ENCODE measurements around the gene TRERF1.
A peak's percentile ranks its signal among the peaks of the same experiment; 100 is the strongest.

The TRERF1 gene

DNA sequence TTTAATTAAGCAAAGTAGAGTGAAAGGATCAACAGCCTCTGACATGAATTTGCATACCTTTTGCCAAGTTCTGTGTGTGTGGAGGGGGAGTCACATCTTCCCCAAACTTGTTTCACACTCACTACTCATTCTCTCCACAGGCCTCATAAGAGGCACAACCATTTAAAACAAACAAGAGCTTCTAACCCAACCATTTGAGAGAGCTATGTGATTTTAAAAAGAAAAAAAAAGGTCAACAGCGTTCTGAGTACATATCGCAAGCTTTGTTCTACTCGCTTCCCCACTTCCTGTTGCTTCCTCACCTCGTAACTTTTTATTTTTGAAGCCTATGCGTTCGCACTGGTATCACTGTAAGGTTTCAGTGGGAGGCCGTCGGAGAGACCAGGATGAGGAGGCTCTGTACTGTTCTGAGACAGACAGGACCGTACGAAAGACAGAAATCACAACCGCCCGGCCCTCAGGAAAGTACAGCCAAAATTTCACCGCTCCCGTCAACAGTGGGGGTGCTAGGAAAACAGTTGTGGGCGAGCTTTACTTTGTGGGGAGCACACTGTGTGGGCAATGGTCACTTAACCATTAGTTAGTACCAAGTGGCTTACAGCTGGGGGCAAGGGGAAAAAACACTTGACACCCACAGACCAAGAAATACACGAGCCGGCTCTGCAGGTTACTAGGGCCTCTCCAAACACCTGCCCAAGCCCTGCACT is 61.3 kb downstream of the TRERF1 start:
- no peak for DNase-seq

DNA sequence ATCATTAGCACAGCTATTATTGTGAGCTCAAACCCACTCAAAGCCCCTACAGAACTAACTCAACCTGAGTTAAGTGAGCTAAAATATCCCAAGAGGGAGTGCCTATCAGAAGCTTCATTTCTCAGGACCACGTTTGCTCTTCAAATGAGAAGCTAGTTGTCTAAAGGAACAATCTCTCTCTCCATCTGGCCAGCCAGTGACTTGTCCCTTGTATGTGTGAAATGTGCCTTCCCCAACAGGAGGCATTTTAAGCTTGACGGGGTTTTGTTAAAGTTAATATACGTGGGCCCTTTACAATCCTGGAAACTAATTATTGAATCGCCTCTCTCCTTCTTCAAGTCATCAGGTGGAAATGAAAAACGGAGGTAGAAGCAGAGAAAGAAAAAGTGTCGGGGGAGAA is 62.0 kb downstream of the TRERF1 start:
- DNase-seq: no peak

DNA sequence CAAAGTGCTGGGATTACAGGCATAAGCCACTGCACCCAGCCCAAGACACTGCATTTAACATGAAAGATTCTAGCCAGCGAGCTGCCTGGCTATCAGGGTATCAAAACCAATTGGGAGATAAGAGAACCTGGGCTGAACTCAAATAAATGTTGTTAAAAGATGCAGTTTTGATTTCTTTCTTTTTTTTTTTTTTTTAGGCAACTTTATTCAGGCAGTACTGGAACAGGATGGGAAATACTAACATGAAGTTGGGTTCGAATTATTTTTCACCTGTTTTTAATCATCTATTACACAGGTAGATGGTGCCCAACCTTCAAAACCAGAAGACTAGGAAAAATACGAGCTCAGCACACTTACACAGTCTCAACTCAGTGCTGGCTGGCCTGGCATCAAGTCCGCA is 63.7 kb downstream of the TRERF1 start:
- DNase-seq: no peak

DNA sequence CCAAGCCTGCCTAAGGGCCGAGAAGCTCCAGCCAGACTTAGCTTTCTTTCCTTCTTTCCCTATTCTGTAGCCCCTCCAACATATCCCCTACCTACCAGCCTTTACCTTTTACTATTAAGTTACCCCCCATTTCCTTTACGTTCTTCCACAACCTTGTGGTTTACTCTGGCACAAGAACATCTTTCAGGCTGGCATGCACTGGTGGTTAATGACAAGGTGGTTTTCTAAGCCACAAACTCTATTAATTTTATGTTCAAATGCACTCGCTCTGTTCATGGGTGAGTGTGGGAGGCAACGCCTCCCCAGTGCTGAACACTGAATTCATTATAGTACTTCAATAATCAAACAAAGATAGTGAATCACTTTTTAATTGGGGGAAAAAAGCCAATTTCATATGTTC is 64.4 kb downstream of the TRERF1 start:
- DNase-seq: peak; percentile 81

DNA sequence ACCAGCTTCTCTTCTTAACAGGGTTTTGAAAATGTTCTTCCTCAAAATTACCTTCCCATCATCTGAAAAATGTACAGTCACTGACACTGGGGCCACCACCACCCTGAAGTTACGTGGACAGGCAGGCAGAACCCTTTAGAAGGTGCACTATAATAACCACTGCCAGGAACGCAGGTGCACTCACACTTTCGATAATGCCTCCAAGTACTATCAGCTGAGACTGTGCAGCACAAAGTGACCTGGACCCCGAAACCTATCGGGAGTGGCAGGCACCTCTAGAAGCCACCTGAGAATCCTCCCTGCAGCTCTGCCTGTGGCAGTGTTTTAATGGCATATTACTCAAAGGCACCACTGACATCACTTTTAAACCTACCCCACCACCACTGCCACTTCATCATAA is 66.4 kb downstream of the TRERF1 start:
- DNase-seq: no peak

DNA sequence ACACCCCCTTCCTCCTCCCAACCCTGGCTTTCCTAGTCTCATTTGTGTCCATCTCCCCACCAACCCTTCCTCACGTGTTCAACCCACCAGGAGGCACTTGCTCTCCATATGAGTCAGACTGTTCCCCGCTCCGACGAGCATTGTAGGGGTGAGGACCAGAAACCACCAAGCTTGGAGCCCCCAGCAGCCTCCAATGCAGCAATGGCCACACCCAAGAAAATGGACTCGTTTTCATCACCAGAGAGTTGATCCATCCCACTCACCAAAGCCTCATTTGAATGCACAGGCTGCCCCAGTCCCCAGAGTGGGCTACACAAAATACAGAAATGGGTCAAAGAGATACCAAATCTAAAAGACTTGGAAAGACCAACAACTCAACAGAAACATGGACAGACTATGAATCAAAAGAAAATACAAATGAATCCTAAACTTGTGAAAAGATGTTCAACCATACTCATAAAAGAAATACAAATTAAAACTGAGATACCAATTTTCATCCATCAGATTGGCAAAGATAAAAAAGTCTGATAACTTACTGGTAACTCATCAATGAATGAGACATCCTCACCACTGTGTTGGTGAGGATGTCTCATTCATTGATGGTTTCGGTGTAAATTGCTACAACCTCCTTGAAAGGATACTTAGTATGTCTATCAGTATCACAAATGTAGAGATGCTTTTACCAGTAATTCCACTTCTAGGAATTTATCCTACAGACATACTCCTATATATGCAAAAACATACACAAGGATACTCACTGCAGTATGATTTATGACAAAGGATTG is 68.1 kb downstream of the TRERF1 start:
- DNase-seq: no peak

DNA sequence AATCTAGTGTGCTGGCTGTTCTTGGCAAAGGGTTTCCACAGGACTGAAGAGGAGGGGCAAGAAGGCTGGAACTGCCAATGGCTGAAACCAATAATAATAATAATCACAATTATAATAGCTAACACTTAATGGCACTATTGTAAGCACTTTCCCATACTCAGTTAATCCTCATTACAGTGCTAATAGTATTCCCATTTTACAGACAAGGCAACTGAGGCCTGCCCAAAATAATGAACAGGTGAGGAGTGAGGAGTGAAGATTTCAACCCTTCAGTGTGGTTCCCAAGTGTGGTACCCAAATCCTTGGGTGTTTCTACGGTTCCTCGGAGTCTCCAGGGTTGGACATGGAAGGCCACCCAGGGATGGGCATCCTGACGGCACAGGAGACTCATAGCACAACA is 69.9 kb downstream of the TRERF1 start:
- no peak for DNase-seq

DNA sequence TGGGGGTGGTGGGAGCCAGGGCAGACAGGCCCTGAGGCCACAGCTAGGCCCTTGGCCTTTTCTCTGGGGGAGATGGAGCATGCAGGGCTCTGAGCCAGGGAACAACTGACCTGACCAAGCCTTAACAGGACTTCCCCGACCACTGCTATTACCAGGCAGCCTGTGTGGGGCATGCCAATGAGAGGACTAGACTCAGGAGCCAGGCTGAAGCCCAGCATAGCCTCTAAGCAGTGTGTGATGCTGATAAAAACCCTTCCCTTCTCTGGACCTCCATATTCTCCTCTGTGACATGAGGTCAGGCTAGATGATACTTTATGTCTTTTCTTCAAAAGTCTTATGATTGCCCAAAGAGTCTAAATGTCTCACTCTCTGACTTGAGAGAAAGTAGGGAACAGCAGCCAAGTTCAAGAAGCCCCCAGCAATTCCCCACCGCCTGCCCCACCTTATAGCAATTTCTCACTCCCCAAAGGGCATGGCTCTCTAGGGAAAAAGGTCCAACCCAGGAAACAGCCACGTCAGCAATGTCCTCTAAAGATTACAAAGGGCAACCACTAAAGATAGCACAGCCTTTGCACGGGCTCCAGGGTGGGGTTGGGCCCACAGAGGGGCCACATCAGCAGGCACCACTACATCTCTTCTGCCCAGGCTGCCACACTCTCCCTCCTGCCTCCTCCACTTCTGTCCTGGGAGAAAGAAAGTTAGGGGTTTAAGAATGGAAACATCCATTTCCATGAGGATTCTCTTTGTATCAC is 71.3 kb downstream of the TRERF1 start:
- DNase-seq: peak; percentile 91

DNA sequence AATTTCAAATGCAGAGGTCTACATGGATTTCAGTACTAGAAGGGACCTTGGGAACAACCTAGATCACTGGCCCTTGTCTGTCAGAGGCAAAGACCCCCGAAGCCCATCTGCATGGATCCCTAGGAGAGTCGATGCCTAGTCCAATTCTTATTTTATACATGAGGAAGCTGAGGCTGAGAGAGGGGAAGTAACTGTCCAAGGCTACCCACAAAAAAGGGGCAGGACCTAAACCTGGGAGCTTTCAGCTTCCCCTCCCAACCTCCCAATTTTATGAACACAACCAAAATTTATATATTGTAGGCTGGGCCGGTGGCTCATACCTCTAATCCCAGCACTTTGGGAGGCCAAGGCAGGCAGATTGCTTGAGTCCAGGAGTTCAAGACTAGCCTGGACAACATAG is 73.2 kb downstream of the TRERF1 start:
- DNase-seq: peak; percentile 78

DNA sequence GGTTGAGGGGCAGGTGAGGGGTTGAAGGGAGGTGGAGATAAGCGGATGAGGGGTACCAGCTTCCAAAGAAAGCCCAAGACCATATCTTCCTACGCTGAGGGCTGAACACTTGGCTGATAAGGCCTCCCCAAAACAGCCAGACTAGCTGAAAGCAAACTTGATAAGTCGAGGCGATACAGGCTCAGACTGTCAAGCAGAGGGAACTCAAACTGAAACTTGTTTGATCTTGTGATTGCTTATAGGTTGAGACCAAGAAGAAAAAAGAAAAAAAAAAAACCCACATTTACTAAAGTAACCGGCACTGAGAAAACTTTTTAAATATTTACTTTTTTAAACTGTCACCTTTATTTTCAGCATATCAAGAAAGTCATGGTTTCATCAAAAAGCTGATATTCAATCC is 73.6 kb downstream of the TRERF1 start:
- peak; percentile 57 for DNase-seq

DNA sequence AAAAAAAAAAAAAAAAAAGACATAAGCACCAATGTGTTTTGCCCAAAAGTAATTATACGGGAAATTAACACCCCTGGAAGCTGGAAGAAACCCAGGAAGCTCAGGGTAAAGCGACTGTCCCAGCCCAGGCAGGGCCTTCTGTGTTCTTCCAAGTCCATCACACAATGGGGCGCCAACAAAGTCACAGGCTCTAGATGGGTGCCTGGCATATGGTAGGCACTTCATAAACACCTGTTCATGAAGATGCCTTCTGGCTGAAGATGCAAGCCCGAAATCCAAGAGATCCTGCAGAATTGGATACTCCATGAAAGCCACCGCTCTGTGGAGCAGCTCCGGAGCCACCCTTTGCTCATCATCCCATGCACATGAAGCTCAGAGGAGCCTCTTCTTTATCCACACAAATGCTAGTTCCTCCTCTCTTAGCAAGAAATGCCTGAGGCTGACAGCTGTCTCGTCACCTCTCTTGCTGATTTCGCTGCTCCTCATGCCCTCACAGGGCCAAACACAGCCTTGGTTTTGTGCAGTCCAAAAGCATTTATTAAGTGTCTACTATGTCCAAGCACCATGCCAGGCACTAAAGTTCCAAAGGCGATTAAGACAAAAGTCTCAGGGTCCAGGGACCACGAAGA is 76.6 kb downstream of the TRERF1 start:
- DNase-seq: no peak

DNA sequence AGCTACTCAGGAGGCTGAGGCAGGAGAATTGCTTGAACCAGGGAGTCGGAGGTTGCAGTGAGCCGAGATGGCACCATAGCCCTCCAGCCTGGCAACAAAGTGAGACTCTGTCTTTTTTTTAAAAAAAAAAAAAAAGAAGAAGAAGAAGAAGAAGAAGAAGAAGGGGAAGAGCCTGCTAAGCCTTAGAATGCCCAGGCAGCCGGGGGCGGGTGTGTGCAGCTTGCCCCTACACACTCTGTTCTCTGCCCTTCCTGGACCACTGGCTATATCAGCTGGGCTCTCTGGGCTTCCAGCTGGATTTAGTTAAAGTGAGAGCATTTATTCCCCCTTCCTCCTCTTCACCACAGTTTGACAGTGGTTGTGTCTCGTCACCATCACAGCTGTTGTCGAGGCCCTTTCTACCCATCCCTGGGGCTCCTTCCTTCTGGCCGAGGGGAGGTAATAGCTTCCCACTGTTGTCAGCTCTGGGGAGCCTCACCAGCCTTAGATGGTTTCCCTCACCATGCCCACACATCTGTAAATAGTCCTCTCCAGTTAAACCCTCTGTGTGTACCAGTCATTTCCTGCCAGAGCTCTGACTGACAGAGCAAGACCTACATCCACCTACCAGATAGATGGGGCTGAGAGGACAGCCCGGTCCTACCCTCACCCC is 77.6 kb downstream of the TRERF1 start:
- peak; percentile 44 for DNase-seq

DNA sequence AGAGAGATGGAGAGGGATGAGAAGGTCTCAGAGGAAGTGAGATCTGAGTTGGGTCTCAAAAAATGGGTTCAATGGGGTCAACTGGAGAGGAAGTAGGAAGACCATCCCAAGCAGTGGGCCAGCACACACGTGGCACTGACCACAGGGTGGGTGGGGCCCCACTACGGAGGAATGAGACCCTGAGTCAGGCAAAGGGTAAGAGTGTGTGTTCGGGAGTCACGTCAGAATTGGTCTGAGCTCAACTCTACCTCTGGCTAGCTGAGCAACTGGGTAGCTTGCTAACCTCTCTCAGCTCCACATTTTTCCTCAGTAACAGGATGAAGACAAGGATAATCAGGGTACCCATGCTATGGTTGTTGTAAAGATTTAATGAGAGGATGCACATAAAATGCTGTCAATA is 79.0 kb downstream of the TRERF1 start:
- no peak for DNase-seq

DNA sequence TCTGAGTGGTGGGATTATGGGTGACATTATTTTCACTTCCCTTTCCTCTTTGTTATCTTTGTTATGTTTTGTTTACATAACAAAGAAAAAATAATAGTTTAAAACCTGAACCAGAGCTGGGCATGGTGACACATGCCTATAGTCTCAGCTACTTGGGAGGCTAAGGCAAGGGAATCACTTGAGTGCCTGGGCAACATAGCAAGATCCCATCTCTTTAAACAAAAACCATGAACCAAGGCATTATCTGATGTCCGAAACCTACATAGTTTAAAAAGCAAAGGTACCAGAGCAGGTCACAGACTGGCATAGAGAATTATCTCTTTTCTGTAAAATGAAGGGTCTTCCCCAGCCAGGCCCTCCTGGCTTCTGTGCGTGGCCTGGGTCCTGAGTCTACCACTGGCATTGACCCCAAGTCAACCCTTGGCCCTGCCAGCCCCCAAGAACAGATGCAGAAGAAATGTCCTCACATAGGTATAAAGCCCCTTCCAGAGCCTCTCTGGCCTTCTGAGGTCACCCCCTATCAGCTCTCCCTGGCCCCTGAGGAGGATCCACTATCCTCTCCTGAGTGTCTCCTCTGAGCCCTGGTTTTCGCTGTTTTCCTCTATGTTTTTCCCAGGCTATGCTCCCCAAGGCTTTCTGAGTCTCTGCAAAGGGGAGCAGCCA is 81.3 kb downstream of the TRERF1 start:
- no peak for DNase-seq

DNA sequence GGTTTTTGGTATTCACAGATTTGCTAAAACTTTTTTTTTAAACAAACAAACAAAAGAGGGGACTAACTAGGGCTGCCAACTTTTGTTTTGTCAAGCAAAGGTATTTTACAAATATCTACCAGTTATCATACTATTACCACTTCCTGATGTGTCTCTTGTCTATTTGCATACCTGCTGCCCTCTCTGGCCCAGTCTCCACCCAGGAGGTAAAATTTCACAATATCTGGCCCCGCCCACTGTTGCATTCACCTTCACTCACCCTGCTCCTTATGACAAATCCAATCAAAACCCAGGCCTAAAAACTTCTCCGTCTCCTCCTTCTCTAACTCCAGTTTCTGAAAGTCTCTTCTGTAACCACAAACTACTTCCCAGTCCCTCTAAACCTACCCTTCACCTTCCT is 82.2 kb downstream of the TRERF1 start:
- no peak for DNase-seq

DNA sequence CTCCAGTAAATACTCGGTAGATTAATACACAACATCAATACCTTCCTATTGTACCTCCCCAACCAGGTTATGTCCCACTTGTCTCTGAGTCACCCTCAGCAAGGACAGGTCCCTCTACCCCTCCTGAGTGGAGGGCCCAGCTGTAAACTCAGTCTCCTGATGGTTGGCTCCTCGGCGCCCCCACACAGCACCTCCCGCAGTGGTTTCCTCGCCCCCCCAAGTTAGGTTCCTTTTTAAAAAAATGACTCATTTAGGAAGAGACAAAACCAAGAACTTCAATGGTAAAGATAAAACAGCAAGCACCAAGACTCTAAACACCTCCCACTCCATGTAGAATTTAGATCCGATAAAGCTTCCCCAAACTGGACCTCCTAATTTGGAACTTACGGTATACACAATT is 83.5 kb downstream of the TRERF1 start:
- DNase-seq: peak; percentile 59

DNA sequence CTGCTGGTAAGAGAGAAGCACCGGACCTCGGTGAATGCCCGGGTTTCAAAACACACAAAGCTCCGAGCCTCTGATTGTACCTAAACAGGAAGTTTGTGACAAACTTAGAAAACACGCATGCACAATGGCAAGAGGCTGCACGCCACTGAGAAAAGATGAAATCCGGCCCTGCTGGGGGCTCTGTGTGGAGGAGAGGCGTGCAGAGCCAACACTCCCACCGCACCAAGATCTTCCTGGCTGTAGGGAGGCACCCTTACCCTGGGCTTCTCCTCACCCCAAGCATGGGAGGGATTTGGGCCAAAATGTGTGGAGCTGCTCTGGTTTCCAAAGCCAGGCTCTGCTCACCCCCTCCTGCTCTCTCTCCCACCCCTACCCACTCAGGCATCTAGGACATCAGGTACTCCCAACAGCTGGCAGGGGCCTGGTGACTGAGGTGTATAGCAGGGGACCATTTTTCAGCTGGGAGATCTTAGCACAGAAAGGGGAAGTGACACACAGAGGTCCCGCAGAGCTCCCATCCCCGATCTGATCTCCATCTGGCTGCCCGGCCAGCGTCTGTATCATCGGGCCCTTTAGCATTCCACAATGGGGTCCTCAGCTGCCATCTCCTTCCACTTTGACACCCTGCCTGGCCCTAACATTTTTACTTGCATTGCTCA is 84.2 kb downstream of the TRERF1 start:
- peak; percentile 72 for DNase-seq

DNA sequence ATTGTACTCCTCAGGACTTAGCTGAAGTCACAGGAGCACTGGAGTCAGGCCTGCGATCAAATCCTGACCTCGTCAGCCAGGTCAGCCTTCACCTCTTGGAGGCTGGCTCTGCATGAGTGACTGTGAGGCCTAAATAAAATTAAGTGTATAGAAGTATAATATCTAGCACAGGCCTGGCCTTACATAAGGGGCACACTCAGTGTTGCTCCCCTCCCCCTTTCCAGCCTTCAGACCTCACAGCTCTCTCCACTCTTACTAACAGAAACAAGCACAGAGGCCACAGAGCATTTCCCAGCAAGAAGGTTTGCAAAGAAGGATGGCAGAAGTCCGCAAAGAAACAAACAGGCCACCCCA is 84.8 kb downstream of the TRERF1 start:
- no peak for DNase-seq

DNA sequence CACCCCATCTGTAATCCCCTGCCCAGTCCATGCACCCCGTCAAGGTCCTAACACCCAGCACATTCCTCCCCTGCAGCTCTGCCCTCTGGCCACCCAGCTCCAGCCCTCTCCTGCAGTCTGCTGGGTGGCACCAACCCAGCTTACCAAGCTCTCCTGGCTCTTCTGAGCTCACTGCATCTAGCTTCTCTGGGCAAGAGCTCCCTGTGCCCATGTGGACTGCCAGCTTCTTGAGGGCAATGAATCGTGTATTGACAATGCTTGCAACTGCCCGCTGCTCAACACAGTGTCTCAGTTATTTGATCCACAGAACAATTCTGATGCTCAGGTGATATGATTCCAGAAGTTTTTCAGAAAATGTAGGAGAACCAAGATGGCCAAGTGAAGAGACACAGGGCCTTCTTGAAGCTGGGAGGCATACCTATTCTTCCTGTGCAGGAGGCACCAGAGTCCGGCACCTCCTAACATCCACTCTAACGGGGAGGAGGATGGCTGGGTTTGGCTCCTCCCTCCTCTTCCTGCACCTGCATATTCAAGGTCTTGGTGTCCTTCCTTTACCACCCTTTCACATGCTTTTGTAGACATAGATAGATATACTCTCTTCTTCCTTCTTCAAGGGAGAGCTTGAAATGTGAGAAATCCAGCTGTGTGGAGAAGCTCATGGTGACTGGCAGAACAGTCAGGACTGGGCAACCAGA is 85.6 kb downstream of the TRERF1 start:
- no peak for DNase-seq

DNA sequence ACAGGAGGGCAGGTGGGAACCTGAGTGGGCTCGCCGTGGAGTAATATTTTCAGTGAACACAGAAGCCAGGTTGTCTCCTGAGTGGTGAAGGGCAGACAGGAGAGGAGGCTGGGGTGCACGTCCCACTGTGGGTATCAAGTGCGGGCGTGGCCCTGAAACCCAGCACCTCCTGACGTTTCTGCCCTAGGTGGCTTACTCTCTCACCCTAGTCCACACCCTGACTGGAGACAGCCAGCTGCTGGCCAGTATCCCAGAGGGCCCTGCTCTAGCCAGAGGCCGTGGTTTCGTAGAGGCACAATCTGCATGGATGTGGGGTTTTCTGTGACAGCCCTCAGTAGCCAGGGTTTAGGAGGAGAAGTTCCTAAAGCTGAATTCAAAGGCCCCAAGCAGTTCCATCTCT is 86.7 kb downstream of the TRERF1 start:
- DNase-seq: peak; percentile 38
